HG02798 (cell line): ENCODE results near the gene COL6A6.
"Not testable (repeated sequence)": the region's sequence is repeated elsewhere in the genome, so short reads cannot be mapped to it uniquely, and the experiment has no call there.

Source experiments
- ATAC-seq: cut with Tn5 transposase; IDR thresholded peaks from one replicate; pipeline ENCODE4 v1.9.1; 2021; ENCODE audit warnings: mild to moderate bottlenecking; ENCODE audit not compliant: unreplicated experiment, poor library complexity

The COL6A6 gene

DNA sequence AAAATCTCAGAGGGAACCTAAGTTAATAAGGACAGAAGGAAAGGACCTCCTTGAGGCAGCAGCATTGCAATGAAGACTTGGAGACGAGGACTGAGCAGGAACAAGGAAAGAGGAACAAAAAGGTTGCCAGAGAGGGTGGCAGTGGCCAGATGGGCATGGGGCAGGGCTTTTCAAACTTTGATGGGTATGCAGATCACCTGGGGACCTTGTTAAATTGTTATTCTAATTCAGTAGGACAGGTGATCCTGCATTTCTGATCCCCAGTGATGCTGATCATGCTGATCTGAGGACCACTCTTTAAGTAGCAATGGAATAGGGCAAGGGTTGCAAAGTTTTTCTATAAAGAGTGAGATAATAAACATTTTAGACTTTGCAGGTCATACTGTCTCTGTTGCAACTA is 11.1 kb downstream of the COL6A6 start:
- no peak for ATAC-seq

GRCh38 chr3:130529486-130530215 is 12.7 kb downstream of the COL6A6 start:
- no peak for ATAC-seq

DNA sequence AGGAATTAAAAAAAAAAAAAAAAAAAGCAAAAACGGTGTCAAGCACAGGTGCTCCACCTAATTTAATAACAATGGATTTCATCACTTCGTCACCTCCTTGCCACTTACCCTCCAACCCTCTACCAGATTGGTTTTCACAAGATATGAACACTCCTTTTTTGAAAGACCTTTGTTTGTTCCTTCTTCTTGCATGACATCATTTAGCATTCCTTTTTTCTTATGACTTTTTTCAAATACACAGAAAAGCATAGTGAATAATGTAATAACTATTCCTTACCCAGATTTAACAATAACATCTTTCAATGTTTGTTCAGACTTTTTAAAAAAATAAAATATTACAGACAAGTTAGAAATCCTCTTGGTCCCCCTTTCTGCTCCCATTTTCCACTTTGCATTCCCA is 16.3 kb downstream of the COL6A6 start:
- ATAC-seq, result no peak

DNA sequence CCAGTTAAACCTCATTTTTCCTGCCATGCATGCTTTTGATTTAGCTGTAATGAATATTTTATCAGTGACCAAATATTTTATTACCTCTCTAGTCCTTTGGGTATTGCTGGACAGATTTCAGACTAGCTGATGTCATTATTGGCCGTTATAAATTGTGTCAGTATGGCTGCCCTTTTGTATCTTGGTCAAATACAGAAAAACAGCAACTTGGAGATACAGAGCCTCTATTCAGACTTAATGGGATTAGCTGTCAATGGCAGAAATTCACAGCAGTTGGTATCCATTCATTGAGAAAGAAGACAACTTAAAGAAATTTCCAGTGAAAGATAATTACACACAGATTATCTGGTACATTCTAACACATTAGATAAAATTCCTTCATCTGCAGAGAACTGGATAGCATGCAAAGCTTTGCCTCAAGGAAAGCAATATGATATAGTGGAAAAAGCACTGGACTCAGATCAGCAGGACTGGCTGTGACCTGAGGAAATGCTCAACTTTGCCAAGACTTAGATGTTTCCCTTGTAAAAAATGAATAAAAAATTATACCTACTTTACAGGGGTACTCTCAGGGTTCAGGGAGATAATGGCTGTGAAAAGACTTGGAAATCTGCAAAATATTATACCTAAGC is 20.8 kb downstream of the COL6A6 start:
- ATAC-seq, result no peak

GRCh38 chr3:130539005-130539404 is 22.0 kb downstream of the COL6A6 start:
- peak; percentile 70 for ATAC-seq

DNA sequence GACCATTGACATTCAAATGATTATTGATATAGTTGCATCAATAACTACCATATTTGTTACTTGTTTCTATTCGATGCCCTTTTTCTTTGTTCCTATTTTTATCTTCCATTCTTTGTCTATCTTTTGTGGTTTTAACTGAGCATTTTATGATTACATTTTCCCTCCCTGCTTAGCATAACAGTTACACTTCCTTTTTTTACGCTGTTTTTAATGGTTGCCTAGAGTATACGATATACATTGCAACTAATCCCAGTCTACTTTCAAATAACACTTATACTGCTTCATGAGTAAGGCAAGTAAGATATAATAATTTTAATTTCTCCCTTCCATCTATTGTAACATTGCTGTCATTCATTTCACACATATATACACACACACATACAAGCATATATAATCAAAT is 26.3 kb downstream of the COL6A6 start:
- no peak for ATAC-seq

DNA sequence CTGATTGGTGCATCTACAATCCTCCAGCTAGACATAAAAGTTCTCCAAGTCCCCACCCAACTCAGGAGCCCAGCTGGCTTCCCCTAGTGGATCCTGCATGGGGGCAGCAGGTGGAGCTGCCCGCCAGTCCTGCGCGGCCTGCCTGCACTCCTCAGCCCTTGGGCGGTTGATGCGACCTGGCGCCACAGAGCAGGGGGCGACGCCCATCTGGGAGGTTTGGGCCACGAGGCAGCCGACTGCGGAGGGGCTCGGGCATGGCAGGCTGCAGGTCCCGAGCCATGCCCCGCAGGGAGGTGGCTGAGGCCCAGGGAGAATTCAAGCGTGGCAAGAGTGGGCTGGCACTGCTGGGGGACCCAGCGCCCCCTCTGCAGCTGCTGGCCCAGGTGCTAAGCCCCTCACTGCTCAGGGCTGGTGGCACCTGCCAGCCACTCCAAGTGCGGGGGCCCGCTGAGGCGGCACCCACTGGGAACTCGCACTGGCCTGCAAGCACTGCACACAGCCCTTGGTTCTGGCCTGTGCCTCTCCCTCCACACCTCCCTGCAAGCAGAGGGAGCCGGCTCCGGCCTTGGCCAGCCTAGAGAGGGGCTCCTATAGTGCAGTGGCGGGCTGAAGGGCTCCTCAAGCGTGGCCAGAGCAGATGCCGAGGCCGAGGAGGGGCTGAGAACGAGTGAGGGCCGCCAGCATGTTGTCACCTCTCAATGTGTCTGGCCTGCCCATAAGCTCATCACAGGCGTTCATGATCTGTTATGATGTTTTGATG is 30.1 kb downstream of the COL6A6 start:
- ATAC-seq, result no peak

- not testable (repeated sequence) for ATAC-seq
Measured at GRCh38 chr3:130547680-130548065, 30.7 kb downstream of the COL6A6 start.

- no peak for ATAC-seq
Measured at GRCh38 chr3:130548356-130548755, 31.4 kb downstream of the COL6A6 start.

GRCh38 chr3:130557336-130558035 is 40.5 kb downstream of the COL6A6 start:
- no peak for ATAC-seq

GRCh38 chr3:130558366-130558765 is 41.4 kb downstream of the COL6A6 start:
- no peak for ATAC-seq

GRCh38 chr3:130565224-130565623 is 48.2 kb downstream of the COL6A6 start:
- ATAC-seq, result no peak
